HG03432 (cell line): ENCODE data around the gene DRD2.

Experiments
- ATAC-seq: cut with Tn5 transposase; IDR thresholded peaks from one replicate; pipeline ENCODE4 v1.9.1; 2021; ENCODE audit warnings: mild to moderate bottlenecking, moderate library complexity; ENCODE audit not compliant: unreplicated experiment

The DRD2 gene

GRCh38 chr11:113377681-113378412 lies 97.4 kb downstream of the DRD2 start:
- ATAC-seq: no peak

- peak; percentile 76 for ATAC-seq
Observed at GRCh38 chr11:113376156-113376555, 99.0 kb downstream of the DRD2 start.

GRCh38 chr11:113375402-113375801 lies 99.8 kb downstream of the DRD2 start:
- no peak for ATAC-seq

- ATAC-seq: no peak
Observed at GRCh38 chr11:113373981-113374560, 101.1 kb downstream of the DRD2 start.

- no peak for ATAC-seq
Observed at GRCh38 chr11:113373306-113373705, 101.9 kb downstream of the DRD2 start.

- no peak for ATAC-seq
Observed at GRCh38 chr11:113372309-113372708, 102.9 kb downstream of the DRD2 start.

- no peak for ATAC-seq
Observed at GRCh38 chr11:113370634-113371033, 104.6 kb downstream of the DRD2 start.

GRCh38 chr11:113369411-113369810 lies 105.8 kb downstream of the DRD2 start:
- ATAC-seq: no peak

GRCh38 chr11:113365895-113366294 lies 109.3 kb downstream of the DRD2 start:
- no peak for ATAC-seq

GRCh38 chr11:113363996-113364641 lies 111.1 kb downstream of the DRD2 start:
- ATAC-seq: peak; percentile 42

GRCh38 chr11:113363406-113363805 lies 111.8 kb downstream of the DRD2 start:
- ATAC-seq: no peak
